Stimulated activated CD4-positive, alpha-beta T cell treated with anti-CD3 and anti-CD28 coated beads, Interleukin-12 subunit alpha, Interleukin-12 subunit beta, amount 100 ng/mL, for 48 hours (primary cell): ENCODE data around the gene PIP4K2B.
"Not testable (repeated sequence)": the region's sequence is repeated elsewhere in the genome, so short reads cannot be mapped to it uniquely, and the experiment has no call there.

Experiments used
- DNase-seq, 3 donors: peaks; one replicate each; pipeline ENCODE4 v3.0.0-alpha.2; 2020; ENCODE audit warnings: low read depth in 2 of 3, low spot score in 1 of 3

PIP4K2B gene

GRCh38 chr17:38799501-38800236 lies at the start of gene PIP4K2B:
TSS of gene PIP4K2B (minus strand) at chr17:38799556. CDS start at chr17:38799424, 132 bp downstream.
- peak; percentile 78 to 90 (median 89) for DNase-seq

- no peak for DNase-seq
These were observed 49.2 kb upstream of the PIP4K2B start for GRCh38 chr17:38848557-38848891.

- no peak for DNase-seq
These were observed 45.0 kb upstream of the PIP4K2B start for GRCh38 chr17:38844261-38844757.

GRCh38 chr17:38825762-38826247 lies 26.4 kb upstream of the PIP4K2B start:
- DNase-seq: no peak

- peak; percentile 91 to 99 (median 95) for DNase-seq
These were observed 25.8 kb upstream of the PIP4K2B start, which contains the start of gene CWC25 for GRCh38 chr17:38824899-38825761. TSS of gene CWC25 (minus strand) at chr17:38825321. CDS start at chr17:38825183, 138 bp downstream.

- DNase-seq: peak in 2 of 3 donors; percentile 9 to 13
These were observed 16.3 kb upstream of the PIP4K2B start for GRCh38 chr17:38815576-38816193.

GRCh38 chr17:38809828-38810227 lies 10.5 kb upstream of the PIP4K2B start:
- DNase-seq: no peak

- DNase-seq: no peak
These were observed 943 bp upstream of the PIP4K2B start for GRCh38 chr17:38800237-38800760.

GRCh38 chr17:38798614-38799500 lies 499 bp downstream of the PIP4K2B start:
- DNase-seq: peak; percentile 15 to 42 (median 31)

- DNase-seq: no peak
These were observed 1.5 kb downstream of the PIP4K2B start for GRCh38 chr17:38797828-38798227.

- no peak for DNase-seq
These were observed 2.2 kb downstream of the PIP4K2B start for GRCh38 chr17:38797158-38797490.

- no peak for DNase-seq
These were observed 2.8 kb downstream of the PIP4K2B start for GRCh38 chr17:38796451-38797157.

GRCh38 chr17:38794221-38794620 lies 5.1 kb downstream of the PIP4K2B start:
- DNase-seq: no peak

GRCh38 chr17:38791162-38791561 lies 8.2 kb downstream of the PIP4K2B start:
- DNase-seq: no peak

GRCh38 chr17:38790148-38790707 lies 9.1 kb downstream of the PIP4K2B start:
- not testable (repeated sequence) for DNase-seq

- DNase-seq: no peak
These were observed 10.2 kb downstream of the PIP4K2B start for GRCh38 chr17:38789185-38789584.

GRCh38 chr17:38787999-38788398 lies 11.4 kb downstream of the PIP4K2B start:
- not testable (repeated sequence) for DNase-seq

- no peak for DNase-seq
These were observed 13.0 kb downstream of the PIP4K2B start for GRCh38 chr17:38786372-38786771.

GRCh38 chr17:38783227-38783626 lies 16.1 kb downstream of the PIP4K2B start:
- DNase-seq: no peak
